GM19372 (cell line): ENCODE measurements around the gene CFP.

Experiments
- ATAC-seq: cut with Tn5 transposase; IDR thresholded peaks from one replicate; pipeline ENCODE4 v1.9.1; 2021; ENCODE audit warnings: mild to moderate bottlenecking, low read depth, moderate library complexity; ENCODE audit not compliant: unreplicated experiment

Gene CFP

DNA sequence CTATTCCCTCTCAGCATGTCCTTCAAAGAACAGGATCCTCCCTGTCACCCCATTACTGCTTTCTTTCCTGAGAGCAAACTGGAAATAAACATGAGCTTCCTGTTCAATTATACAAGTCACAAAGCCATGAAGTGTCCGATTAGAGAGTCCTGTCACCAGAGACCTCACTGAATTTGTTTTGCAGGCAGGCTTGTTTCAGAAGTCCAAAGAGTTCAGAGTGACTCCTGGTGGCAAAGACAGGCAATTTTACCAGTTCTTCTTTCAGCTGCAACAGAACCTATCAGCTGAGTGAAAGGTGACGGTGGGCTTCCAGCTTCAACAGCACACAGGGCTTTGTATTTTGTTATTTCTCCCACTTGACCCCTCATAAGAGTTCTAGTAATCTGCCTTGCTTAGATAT, 14.2 kb upstream of the CFP start:
- no peak for ATAC-seq

DNA sequence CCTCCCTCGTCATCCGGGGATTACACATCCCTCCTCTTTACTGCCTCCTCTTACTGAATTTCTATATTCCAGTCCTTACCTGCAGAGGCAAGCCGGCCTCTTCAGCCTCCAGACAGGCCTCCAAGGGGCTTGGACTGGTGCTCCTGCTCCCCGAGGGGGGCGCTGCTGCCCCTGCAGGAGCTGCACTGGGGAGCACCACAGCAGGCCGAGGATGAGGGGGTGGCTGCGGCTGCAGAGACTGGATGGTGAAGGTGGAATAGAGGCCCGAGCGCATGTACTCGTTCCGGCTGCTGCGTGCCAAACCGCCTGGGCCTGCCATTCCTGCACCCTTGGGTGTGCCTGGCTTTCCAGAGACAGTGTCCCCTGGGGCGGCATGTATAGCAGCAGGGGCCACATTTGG, 9.1 kb upstream of the CFP start:
- ATAC-seq: no peak

DNA sequence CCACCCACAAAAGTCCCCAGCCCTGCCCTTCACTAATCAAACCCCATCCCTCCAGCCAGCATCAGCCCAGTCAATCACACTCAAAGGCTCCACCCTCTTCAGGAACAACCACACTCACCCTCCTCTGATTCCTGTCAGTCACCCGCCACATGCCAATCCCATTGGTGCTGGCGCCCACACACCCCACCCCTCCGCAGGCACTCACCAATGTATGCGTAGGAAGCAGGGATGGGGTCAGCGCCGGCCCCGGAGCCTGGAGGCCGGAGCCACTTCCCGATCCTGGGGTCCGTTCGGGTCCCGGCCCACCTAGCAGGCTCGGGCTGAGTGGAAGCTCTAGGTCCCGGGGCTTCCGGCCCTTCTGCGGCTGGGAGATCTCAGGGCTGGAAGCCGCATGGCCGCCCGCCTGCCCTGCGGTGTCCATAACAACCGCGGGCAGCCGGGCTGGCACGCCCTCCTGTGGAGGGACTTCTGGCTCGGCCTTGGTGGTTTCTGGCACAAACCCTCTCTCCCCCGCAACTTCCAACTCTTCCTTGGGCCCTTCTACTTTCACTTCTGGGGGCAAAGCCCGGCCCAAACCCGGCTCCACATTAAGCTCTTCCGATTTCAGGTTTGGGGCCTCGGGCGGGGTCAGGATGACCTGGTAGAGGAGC, 7.9 kb upstream of the CFP start:
- ATAC-seq: no peak

DNA sequence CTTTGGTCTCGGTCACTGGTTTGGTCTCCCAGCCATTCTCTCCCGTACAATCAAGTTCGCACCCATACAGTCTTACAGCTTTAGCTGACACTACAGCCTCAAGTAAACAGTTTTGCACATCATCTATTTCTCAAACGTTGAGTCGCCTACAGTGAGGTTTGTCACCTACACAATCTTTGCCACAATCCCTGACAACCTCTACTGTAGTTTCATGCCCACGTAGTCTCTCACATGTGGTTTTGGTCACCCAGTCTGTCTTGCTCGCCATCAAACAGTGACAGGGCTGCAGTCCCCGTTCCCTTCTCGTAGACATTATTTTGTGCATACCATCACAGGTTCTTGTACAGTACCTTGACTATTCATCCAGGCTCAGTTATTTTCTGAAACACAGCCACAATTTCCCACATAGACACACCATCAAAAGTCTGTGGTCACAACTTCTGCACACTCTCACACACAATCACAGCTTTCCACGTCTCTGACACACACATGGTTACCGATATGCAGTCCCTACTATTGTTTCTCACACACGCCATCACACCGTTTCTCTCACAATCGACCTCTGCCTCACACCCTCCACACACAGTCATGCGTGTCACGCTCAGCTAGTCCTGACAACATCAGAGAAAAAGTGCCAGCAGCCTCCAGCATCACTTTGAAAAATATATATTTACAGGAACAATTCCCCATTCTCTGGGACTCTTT, 5.3 kb upstream of the CFP start:
- no peak for ATAC-seq

DNA sequence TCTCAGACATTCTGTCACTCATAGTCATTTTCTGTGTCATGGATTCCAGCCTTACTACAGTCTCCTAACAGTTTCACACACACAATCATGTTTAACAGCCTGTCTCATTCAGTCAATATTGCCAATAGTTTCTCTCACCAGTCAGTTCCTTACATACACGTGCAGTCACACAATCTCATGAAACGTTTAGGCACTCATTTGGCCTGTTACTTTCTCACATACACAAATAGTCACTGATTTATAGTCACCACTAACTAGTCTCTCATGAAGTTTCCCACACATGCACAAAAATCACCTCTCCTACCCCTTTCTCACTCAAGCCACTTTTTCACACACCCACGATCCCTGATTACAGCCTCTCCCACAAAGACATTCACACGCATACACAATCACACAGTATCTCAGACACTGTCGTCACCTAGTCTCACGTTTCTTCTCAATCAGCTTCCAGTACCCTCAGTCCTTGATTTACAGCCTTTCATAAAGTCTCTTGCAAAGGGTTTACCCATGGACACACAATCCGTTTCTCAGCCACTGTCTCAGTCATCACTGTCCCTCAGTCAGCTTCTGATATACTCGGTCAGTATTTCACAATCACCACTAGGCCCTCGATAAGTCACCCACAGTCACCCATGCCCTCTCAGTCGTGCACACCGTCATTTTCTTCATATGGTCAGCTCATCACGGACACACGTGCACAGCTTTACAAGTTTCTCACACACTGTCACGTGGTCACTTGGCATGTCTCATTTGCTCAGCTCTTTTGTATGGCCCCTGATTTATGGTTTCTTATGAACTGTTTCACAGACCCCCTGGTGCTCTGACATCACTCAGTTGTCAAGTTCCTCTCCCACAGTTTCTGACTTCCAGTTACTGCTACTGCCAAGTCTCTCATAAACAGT, 4.2 kb upstream of the CFP start:
- ATAC-seq: no peak

DNA sequence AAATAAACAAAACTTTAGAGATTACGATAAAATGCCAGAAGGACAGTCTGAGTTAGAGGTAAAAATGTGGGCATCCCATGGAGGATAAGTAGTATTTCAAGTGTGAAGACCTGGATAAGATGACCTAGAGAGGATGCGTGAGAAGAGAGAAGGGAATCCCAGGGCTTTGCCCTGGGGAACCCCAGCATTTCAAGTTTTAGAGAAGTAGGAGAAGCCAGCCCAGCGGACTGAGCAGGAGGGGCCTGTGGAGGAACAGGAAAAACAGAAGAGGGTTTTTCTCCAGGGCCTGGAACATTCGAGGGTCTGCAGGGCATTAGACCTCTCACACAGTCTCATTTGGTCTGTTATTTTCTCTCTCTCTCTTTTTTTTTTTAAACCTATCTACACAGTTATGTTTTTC, 2.9 kb upstream of the CFP start:
- ATAC-seq: no peak

DNA sequence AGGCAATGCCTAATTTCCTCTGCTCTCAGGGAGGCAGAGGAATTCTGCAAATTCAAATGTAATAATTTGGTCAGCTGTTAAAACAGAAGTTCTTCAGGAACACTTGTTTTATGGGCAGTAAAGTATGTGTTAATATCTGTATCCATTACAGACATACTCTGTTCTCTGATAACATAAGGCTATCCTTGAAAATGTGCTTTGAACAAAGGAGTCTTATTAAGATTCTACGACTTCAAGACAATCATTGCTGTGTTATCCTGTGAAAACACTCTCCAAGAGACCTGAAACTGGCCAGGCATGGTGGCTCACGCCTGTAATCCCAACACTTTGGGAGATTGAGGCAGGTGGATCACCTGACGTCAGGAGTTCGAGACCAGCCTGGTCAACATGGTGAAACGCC, 1.9 kb upstream of the CFP start:
- no peak for ATAC-seq

DNA sequence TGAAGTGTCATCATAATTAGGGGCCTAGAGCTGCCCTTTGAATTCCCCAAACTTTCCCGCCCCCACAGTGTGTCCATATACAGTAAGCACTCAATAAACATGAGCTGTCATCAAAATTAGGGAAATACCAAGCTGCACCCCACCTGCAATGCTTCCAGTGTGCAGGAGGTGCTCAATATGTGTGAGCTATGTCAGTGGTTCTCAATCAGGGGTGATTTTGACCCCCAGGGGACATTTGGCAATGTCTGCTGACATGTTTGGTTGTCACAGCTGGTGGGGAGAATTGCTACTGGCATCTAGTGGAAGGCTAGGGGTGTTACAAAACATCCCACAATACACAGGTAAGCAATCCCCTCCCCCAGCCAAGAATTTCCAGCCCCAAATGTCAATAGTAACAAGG, 748 bp downstream of the CFP start:
- no peak for ATAC-seq

DNA sequence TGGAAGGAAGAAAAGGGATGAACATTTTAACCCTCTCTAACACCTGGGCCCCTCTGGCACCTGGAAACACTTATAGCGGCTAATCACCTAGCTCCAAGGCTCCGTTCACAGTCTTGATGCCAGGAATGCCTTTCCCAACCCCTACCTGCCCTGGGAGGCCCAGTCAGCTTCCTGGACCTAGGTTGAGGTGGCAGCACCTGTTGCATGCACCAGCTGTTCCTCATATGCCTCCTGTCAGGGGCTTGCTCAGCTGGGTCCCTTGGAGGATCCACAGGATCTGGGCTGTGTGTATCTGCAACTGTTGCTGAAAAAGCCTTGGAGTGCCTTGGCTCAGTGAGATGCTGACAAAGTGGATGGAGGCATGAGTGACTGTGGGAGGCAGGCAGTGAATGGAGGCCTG, 4.4 kb downstream of the CFP start:
- no peak for ATAC-seq

DNA sequence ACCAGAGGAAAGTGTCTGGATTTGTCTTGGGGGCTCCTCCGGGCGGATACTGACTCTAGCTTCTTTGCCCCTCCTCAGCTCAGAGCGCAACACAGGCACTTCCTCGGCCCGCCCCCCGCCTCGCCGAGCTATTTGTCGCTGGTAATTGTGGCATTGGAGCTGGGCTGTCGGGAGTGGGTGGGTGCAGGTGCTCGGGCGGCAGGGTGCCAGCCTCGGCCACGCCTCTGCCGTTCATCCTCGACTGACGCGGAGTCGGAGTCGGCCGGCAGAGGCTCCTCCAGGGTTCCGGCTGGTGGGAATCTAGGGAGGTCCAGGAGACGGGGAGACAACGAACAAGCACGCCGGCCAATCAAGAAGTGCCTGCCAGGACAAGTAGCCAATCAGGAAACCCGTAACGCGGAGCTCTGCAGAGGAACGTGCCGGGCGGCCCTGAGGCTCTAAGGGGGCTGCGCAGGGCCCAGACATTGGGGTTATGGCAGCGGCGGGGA, 6.1 kb downstream of the CFP start:
- ATAC-seq: no peak

DNA sequence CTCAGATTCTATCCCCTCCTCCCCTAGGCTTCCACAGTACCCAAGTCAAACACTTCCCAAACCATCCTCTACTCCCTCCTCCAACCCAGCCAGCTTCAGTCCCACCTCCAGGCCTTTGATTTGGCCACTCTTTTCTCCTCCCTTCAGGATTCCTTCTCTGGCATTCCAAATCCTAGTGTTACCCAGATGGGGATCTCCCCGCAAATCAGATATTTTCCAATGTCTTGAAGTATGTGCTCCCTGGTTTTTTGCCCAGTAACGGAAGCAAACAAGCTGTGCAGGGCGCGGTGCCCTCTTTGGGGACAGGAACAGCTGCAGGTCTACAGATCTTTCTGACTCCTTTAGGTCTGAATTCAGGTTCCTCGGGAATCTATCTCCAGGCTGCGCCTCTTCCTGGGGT, 7.9 kb downstream of the CFP start:
- no peak for ATAC-seq

DNA sequence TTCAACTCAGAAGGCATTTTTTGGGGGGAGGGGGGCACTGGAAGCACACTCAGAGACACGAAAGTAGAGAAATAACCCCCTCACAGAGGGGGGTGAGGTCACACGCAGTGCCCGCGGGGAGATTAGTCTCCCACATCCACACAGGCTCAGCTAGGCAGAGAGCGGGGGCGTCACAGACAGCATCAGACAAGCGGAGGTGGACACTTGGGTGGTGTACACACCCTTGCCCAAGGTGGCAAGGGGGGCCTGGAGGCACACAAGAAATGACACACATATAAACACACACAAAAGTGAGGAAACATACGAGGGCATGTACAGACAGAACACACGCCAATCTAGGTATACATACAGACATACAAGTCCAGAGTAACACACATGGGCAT, 9.4 kb downstream of the CFP start:
- ATAC-seq: no peak

DNA sequence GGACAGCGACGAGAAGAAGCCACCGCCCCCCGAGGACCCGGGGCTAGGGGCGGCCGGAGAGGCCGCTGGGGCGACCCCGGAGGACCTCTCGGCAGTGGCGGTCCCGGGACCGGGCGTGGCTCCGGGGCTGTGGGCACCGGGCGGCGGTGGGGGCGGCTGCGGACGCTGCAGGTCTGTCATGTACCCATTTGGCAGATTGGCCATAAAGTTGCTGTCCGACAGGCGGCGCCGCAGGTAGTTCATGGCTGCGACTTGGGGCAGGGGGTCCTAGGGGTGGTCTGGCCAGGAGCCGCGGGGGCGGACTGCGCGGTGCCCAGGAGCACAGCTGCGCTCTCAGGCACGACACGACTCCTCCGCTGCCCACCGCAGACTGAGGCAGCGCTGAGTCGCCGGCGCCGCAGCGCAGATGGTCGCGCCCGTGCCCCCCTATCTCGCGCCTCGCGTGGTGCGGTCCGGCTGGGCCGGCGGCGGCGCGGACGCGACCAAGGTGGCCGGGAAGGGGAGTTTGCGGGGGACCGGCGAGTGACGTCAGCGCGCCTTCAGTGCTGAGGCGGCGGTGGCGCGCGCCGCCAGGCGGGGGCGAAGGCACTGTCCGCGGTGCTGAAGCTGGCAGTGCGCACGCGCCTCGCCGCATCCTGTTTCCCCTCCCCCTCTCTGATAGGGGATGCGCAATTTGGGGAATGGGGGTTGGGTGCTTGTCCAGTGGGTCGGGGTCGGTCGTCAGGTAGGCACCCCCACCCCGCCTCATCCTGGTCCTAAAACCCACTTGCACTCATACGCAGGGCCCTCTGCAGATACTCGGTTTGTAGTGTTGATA, 10.0 kb downstream of the CFP start, which contains the start of gene SYN1:
SYN1 (minus strand) TSS at position 372 of the 817 bp plus-strand sequence; CDS start at position 243, 129 bp downstream.
- ATAC-seq: peak; percentile 86

DNA sequence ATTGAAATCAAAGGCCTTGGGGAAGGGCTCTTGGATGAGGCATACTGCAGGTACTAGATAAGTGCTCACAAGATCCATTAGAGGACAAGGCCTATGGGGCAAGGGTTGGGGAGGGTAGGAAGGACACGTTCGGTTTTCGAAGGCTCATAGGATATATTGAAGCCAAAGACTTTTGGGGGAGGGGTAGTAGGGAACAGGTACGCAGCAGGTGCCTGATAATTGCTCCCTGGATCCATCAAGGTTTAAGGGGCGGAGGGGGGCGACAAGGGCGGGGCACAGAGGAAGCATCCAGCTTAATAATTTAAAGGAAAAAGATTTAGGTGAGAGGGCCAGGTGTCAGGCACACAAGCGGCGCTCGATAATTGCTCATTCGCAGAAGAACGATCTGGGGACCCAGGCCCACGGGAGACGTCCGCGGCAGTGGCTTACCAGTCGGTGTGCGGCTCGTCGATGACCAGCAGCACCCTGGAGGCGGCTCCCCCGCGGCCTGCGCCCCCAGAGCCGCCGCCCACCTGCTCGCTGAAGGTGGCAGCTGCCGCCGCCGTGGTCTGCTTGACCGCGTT, 10.7 kb downstream of the CFP start:
- ATAC-seq: no peak

DNA sequence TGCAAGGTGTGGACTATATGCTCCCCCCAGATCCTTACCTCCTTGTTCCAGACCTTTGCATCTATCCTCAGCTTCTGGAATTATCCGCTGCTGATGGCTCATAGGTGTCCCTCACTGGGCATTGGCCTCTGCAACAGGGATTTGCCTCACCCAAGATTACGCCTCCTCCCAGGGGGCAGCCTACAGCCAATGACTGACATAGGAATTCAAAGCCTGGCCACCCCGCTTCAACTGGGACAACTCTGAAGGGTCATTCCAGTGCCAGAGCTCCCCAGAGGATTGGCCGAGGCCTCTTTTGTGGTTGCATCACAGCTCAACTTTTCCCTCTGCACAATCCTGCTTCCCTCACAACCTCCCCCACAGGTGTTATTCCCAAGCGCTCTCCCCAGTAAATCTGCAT, 15.1 kb downstream of the CFP start:
- no peak for ATAC-seq

DNA sequence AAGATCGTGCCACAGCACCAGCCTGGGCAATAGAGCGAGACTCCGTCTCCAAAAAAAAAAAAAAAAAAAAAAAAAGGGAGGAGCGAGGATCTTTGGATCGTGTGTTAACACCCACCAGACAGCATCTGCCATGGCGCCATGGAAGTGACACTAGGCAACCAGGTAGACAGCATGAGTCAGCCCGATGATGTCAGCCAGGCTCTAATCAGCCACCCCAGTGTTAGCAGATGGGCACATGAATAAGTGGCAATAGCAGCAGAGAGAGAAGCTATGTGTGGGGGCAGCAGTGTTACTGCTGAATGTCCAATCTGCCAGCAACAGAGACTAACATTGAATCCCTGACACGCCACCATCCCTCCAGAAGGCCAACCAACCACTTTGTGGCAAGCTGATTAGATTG, 16.6 kb downstream of the CFP start:
- ATAC-seq: no peak

DNA sequence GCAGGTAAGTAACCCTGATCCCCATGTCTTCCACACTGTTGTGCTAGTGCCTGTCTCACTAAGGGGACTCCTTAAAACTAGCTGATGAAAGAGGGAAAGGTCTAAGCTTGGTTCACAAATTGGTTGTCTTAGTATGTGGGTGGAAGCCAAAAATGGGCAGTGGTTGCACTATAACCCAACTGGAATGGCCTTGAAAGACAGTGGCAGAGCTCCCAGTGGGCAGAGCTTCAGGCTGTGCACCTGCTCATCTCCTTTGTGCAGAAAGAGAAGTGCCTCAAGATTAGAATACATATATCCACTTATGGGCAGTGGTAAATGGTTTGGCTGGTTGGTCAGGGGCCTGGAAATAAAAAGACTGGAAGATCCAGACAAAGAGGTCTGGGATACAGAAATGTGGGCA, 17.3 kb downstream of the CFP start:
- ATAC-seq: no peak

DNA sequence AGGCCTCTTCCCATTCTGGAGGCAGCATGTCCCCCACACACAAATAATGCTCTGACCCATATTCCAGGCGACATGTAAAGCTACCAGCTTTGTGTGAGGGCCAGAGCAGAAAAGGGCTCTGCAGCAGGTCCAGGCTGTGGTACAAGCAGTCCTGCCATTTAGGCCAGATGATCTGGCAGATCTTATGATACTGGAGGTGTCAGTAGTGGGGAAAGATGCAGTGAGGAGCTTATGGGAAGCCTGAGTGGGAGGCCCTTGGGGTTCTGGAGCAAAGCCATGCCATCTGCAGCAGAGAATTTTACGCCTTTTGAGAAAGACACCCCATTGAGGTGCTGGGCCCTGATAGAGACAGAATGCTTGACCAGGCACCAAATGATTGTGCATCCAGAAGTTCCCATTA, 17.8 kb downstream of the CFP start:
- no peak for ATAC-seq

DNA sequence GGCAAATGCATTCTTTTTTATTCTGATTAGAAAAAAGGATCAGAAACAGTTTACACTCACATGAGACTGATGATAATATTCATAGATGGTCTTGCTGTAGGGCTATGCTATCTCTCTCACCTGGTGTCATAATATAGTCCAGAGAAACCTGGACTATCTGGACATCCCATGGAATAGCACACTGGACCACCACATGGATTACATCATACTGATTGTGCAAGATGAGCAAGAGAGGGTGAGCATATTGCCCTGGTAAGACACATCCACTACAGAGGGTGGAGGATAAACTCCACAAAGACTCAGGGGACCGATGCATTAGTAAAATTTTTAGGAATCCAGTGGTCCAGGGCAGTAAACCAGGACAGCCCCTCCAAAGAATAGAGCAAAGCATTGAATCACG, 18.2 kb downstream of the CFP start:
- ATAC-seq: no peak

DNA sequence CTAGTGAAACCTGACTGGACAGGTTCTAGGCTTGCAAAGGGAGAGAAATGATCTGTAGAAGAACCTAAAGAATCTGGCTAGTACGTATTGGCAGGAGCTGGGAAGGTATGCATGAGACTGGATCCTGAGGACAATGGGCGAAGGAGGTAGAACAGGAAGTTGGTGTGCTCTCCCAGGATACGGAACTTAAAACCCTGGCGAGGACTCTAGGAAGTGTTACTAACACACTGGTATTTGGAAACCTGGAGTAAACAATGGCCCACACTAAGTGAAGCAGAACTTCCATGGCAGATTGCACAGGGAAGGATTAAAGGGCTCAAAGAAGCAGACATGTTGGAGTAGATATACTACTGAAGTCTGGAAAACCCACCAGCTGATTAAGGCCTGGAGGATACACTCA, 19.2 kb downstream of the CFP start:
- no peak for ATAC-seq
